CD8-positive, alpha-beta memory T cell (primary cell): ENCODE data around the gene MACF1. TPM values are rescaled to one million over a fixed set of nuclear protein-coding genes. Genes with fewer than 3 reads are reported as not detected.
"Not testable (repeated sequence)": the region's sequence is repeated elsewhere in the genome, so short reads cannot be mapped to it uniquely, and the experiment has no call there.

Experiments used
- CTCF ChIA-PET: fragments of 350-600 bp; sonication (Branson Sonifier 250); formaldehyde crosslinking; loops from one replicate; lab custom pipeline; 2021; ENCODE audit warnings: antibody characterized with exemption; lab: Charles Lee
- POLR2A ChIA-PET: fragments of 350-600 bp; sonication (Branson Sonifier 250); formaldehyde crosslinking; loops from one replicate; lab custom pipeline; 2021; ENCODE audit warnings: antibody characterized with exemption; lab: Charles Lee
- DNase-seq, 5 donors: peaks; one replicate each; pipeline versions ENCODE4 v3.0.0 to v3.0.0-alpha.2; 2020 to 2022; ENCODE audit warnings: mixed read lengths in 1 of 5
- H3K27ac ChIP-seq: one replicate; pipeline ENCODE4 v1.7.0; 2013; ENCODE audit warnings: low read depth, mild to moderate bottlenecking, low read length, moderate library complexity
- H3K27me3 ChIP-seq: 2 replicates; pipeline ENCODE4 v1.7.0; 2013; ENCODE audit warnings: low read length, mild to moderate bottlenecking; ENCODE audit not compliant: insufficient read depth, poor library complexity, severe bottlenecking
- H3K36me3 ChIP-seq: 2 replicates; pipeline ENCODE4 v1.7.0; 2013; ENCODE audit warnings: mild to moderate bottlenecking, low read length, moderate library complexity; ENCODE audit not compliant: insufficient read depth
- H3K4me1 ChIP-seq: 2 replicates; pipeline ENCODE4 v1.7.0; 2013; ENCODE audit warnings: mild to moderate bottlenecking, low read length, moderate library complexity; ENCODE audit not compliant: insufficient read depth
- H3K4me3 ChIP-seq: 2 replicates; pipeline ENCODE4 v1.7.0; 2013; ENCODE audit warnings: mild to moderate bottlenecking, low read length
- H3K9me3 ChIP-seq: 2 replicates; pipeline ENCODE4 v1.7.0; 2013; ENCODE audit warnings: mild to moderate bottlenecking, low read length
- H3K27ac Mint-ChIP-seq, 8 donors: one replicate each; pipeline ENCODE4 v1.8.0; 2020 to 2021; ENCODE audit warnings: mixed read lengths in 8 of 8, mild to moderate bottlenecking in 6 of 8, inconsistent platforms in 3 of 8, moderate library complexity in 3 of 8
- H3K27me3 Mint-ChIP-seq, 2 donors: one replicate each; pipeline ENCODE4 v1.8.0; 2020 to 2021; ENCODE audit warnings: mixed read lengths in 2 of 2, mild to moderate bottlenecking in 1 of 2, moderate library complexity in 1 of 2
- H3K36me3 Mint-ChIP-seq, 3 donors: one replicate each; pipeline ENCODE4 v1.8.0; 2020 to 2021; ENCODE audit warnings: mixed read lengths in 3 of 3, inconsistent platforms in 1 of 3, mild to moderate bottlenecking in 1 of 3
- H3K4me1 Mint-ChIP-seq, 3 donors: one replicate each; pipeline ENCODE4 v1.8.0; 2020 to 2021; ENCODE audit warnings: mixed read lengths in 3 of 3, inconsistent platforms in 1 of 3, mild to moderate bottlenecking in 1 of 3
- H3K4me3 Mint-ChIP-seq, 7 donors: one replicate each; pipeline ENCODE4 v1.8.0; 2020 to 2021; ENCODE audit warnings: mixed read lengths in 7 of 7, mild to moderate bottlenecking in 6 of 7, moderate library complexity in 4 of 7, inconsistent platforms in 2 of 7
- H3K9me3 Mint-ChIP-seq, 5 donors: one replicate each; pipeline ENCODE4 v1.8.0; 2020 to 2022; ENCODE audit warnings: mixed read lengths in 5 of 5, mild to moderate bottlenecking in 3 of 5, moderate library complexity in 2 of 5, inconsistent platforms in 1 of 5
- polyA plus RNA-seq: library from polyadenylated mRNA; unstranded; fragments of 300-500 nt; fragmentation: Illumina TruSeq; gene quantifications from one replicate; pipeline ENCODE4 v1.2.3, GENCODE V29; 2021
- total RNA-seq, 2 experiments: library from RNA; stranded (reverse); gene quantifications; one replicate each; pipeline ENCODE4 v1.2.3, GENCODE V29; 2021

Gene MACF1
- total RNA-seq (100 to 1,000 TPM; 151 to 154 TPM), polyA plus RNA-seq (87.6 TPM)

DNA sequence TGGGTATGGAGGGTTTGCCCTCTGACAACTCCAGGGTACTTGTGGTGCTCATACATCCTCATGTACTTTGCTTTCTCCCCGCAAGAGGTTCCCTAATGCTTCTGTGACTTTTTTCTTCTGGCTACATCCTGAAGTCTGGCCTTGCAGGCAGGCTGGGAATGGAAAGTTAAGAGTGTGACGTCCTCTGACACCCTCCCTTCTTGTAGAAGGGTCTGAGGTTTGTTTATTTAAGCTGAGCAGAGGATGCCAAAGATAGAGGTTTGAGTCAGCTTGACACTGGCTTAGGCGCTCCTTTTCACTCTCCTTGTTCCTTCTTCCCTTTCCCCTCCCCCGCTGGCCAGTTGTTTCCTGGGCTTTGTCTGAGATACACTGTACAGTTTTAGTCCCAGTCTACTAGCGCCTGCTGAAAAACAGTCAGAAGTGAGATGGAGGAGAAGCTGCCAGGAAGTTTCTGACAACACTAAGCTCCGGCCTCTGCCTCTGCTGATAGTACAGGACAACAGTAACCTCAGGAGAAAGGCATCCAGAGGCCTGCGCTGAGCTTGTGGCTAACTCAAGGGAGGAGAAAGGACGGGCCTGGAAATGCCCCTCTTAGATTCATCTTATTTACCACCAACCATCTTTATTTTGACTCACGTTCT, at the start of gene MACF1:
Gene MACF1, plus strand, starts transcription at position 255 of the 641 bp plus-strand sequence. Its CDS starts 328 bp downstream, at position 583.
- DNase-seq: peak in 1 of 5 donors; percentile 21
- Histone ChIP-seq H3K27me3 (no peaks in the 10 kb centered on the region), H3K4me3 (peak within 1 kb of the TSS; percentile 69), H3K4me1 (peaks cover 30% of the 10 kb centered on the region), H3K9me3 (no peaks in the 10 kb centered on the region), H3K36me3 (no peaks in the 10 kb centered on the region), H3K27ac (peak within 1 kb of the TSS; percentile 69)
- H3K27ac Mint-ChIP-seq: peak within 1 kb of the TSS; percentile 90 to 99 (median 94)
- ChIA-PET CTCF (interaction anchor here (0.7 to 7.4 kb wide), 8 partner anchors 9 to 54 kb away, joined by 3 to 76 read pairs (median 6); no protein-coding TSS in a partner anchor), POLR2A (interaction anchor here (0.6 to 2.5 kb wide), 4 partner anchors 11 to 42 kb away, joined by 3 to 27 read pairs (median 9); no protein-coding TSS in a partner anchor)
- H3K27me3 Mint-ChIP-seq: no peaks in the 10 kb centered on the region
- H3K4me3 Mint-ChIP-seq: peak within 1 kb of the TSS; percentile 90 to 96 (median 93)
- H3K4me1 Mint-ChIP-seq: peaks cover 49 to 73% (median 67%) of the 10 kb centered on the region in 3 donors
- peaks cover 4 to 18% (median 7%) of the 10 kb centered on the region in 3 donors for H3K36me3 Mint-ChIP-seq
- no peaks in the 10 kb centered on the region for H3K9me3 Mint-ChIP-seq

- Mint-ChIP-seq H3K27ac (peak overlapping the region in 1 of 8 donors; percentile 22), H3K27me3 (peaks cover 6 to 9% of the 10 kb centered on the region in 2 donors), H3K36me3 (no peaks in the 10 kb centered on the region), H3K9me3 (no peaks in the 10 kb centered on the region), H3K4me1 (peaks cover 0 to 4% (median 3%) of the 10 kb centered on the region in 3 donors), H3K4me3 (no peak overlapping the region)
- peaks cover 5% of the 10 kb centered on the region for H3K4me1 ChIP-seq
- H3K36me3 ChIP-seq: no peaks in the 10 kb centered on the region
- H3K27me3 ChIP-seq: no peaks in the 10 kb centered on the region
- no peaks in the 10 kb centered on the region for H3K9me3 ChIP-seq
- no peak for DNase-seq
- CTCF ChIA-PET: interaction anchor here (1.3 kb wide), 1 partner anchor 254 kb away, joined by 3 read pairs; no protein-coding TSS in a partner anchor
- no peak overlapping the region for H3K27ac ChIP-seq
- POLR2A ChIA-PET: no interaction called here
- H3K4me3 ChIP-seq: no peak overlapping the region
These were observed 47.2 kb upstream of the MACF1 start for GRCh38 chr1:39157304-39157703.

GRCh38 chr1:39158327-39159086, 46.0 kb upstream of the MACF1 start:
- DNase-seq: no peak
- Histone ChIP-seq H3K27ac (peak overlapping the region; percentile 33), H3K9me3 (no peaks in the 10 kb centered on the region), H3K27me3 (no peaks in the 10 kb centered on the region), H3K36me3 (no peaks in the 10 kb centered on the region), H3K4me1 (peaks cover 5% of the 10 kb centered on the region), H3K4me3 (no peak overlapping the region)
- ChIA-PET CTCF (interaction anchor here (1.3 kb wide), 2 partner anchors 100 to 252 kb away, joined by 3 read pairs; no protein-coding TSS in a partner anchor), POLR2A (no interaction called here)
- Mint-ChIP-seq H3K9me3 (no peaks in the 10 kb centered on the region), H3K4me1 (peaks cover 0 to 4% (median 3%) of the 10 kb centered on the region in 3 donors), H3K27ac (no peak overlapping the region), H3K27me3 (peaks cover 7 to 9% of the 10 kb centered on the region in 2 donors), H3K4me3 (no peak overlapping the region), H3K36me3 (no peaks in the 10 kb centered on the region)

DNA sequence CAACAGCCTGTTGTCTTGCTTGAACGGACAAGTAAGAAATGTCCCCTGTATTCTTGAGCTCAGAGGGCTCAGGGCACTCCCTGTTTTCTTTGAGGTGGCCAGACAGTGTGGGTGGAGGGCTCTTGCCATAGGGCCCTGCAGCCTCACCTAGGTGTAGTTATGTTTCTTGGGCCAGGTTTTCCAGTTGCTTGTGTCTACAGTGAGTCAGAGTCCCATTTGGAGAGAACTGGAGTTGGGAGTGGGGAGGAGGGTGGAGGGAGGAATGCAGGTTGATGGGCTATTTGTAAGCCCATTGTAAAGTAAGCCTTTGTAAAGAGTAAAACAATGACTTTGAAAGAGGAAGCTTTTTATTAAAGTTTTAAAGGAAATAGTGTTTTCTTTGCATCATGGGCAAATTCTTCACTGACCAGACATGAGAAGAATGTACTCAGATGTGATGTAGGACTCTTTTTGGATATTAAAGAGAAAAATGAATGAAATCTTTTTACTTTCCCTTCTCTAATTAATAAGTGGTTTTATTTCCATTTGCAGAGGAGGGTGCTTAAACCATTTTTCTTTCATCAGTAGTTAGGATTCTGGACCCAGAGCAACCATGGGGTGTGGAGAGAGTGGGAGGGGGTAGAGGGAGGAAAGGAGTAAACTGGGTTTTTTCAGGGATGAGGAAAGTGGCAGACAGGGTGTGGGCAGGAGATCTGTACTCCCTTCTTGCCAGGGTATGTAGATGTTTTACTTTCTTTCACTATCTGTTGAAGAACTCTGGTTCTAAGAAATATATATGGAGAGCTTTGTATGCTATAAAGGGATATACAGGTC, 45.1 kb upstream of the MACF1 start:
- no peaks in the 10 kb centered on the region for H3K36me3 ChIP-seq
- ChIA-PET CTCF (interaction anchor here (1.3 kb wide), 1 partner anchor 99 kb away, joined by 3 read pairs; no protein-coding TSS in a partner anchor), POLR2A (no interaction called here)
- Mint-ChIP-seq H3K27me3 (peaks cover 7 to 9% of the 10 kb centered on the region in 2 donors), H3K4me1 (peaks cover 0 to 4% (median 3%) of the 10 kb centered on the region in 3 donors), H3K4me3 (no peak overlapping the region), H3K36me3 (no peaks in the 10 kb centered on the region), H3K27ac (peak overlapping the region in 1 of 8 donors; percentile 39), H3K9me3 (no peaks in the 10 kb centered on the region)
- H3K27me3 ChIP-seq: no peaks in the 10 kb centered on the region
- H3K9me3 ChIP-seq: no peaks in the 10 kb centered on the region
- no peak for DNase-seq
- no peak overlapping the region for H3K4me3 ChIP-seq
- peak overlapping the region; percentile 33 for H3K27ac ChIP-seq
- peaks cover 5% of the 10 kb centered on the region for H3K4me1 ChIP-seq

DNA sequence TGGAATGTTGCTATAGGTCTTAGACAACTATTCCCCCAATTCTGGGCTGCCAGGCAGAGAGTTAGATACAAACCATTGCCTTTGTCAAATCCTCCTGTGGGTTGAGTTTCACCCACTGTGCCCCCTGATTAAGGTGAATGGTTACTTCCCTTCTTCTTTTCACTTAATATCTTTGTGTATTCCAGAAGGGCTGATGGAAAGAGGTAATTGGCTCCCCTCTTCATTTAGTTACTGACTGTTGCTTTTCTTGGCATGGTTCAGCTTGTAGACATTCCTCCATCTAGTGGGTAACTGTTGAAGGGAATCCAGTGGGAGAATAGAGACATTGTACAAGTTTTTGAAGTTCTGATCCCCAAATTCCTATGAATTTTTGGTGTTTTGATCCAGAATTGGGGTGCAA, 43.8 kb upstream of the MACF1 start:
- ChIA-PET CTCF (no interaction called here), POLR2A (no interaction called here)
- no peaks in the 10 kb centered on the region for H3K4me1 ChIP-seq
- Mint-ChIP-seq H3K4me3 (no peak overlapping the region), H3K9me3 (no peaks in the 10 kb centered on the region), H3K4me1 (no peaks in the 10 kb centered on the region), H3K27me3 (peaks cover 7 to 9% of the 10 kb centered on the region in 2 donors), H3K36me3 (no peaks in the 10 kb centered on the region), H3K27ac (no peak overlapping the region)
- DNase-seq: no peak
- no peak overlapping the region for H3K27ac ChIP-seq
- H3K9me3 ChIP-seq: no peaks in the 10 kb centered on the region
- H3K4me3 ChIP-seq: no peak overlapping the region
- H3K27me3 ChIP-seq: no peaks in the 10 kb centered on the region
- no peaks in the 10 kb centered on the region for H3K36me3 ChIP-seq

- H3K36me3 Mint-ChIP-seq, H3K4me1 Mint-ChIP-seq, H3K4me3 ChIP-seq, POLR2A ChIA-PET, H3K9me3 ChIP-seq, H3K27me3 Mint-ChIP-seq, H3K27me3 ChIP-seq, H3K4me3 Mint-ChIP-seq, H3K9me3 Mint-ChIP-seq, CTCF ChIA-PET, H3K36me3 ChIP-seq, H3K27ac ChIP-seq, H3K4me1 ChIP-seq, H3K27ac Mint-ChIP-seq, DNase-seq: not testable (repeated sequence)
These were observed 42.7 kb upstream of the MACF1 start for GRCh38 chr1:39161811-39162210.

GRCh38 chr1:39163469-39163868, 41.0 kb upstream of the MACF1 start:
- POLR2A ChIA-PET: no interaction called here
- CTCF ChIA-PET: no interaction called here
- Histone ChIP-seq H3K4me1 (no peaks in the 10 kb centered on the region), H3K27me3 (no peaks in the 10 kb centered on the region), H3K9me3 (no peaks in the 10 kb centered on the region), H3K4me3 (no peak overlapping the region), H3K36me3 (no peaks in the 10 kb centered on the region), H3K27ac (no peak overlapping the region)
- Mint-ChIP-seq H3K27me3 (peaks cover 6 to 7% of the 10 kb centered on the region in 2 donors), H3K27ac (no peak overlapping the region), H3K4me3 (no peak overlapping the region), H3K9me3 (no peaks in the 10 kb centered on the region), H3K4me1 (no peaks in the 10 kb centered on the region), H3K36me3 (no peaks in the 10 kb centered on the region)
- DNase-seq: no peak
